Measurements from ENCODE around the gene OR11A1. TPM values are rescaled to one million over a fixed set of nuclear protein-coding genes. Genes with fewer than 3 reads are reported as not detected.

Gene OR11A1
- total RNA-seq, 2 donors from 2014 or later, result not detected

- Mint-ChIP-seq H3K36me3 (no peaks in the 10 kb centered on the region), H3K27me3 (peaks cover 17 to 29% of the 10 kb centered on the region in 2 donors), H3K27ac (peak overlapping the region in 1 of 2 donors; percentile 12), H3K4me3 (peak overlapping the region; percentile 7), H3K9me3 (no peaks in the 10 kb centered on the region), H3K4me1 (ENCODE audit: low read depth in 2 of 2) (no peaks in the 10 kb centered on the region)
- ATAC-seq (peak in 1 of 2 donors; percentile 62), DNase-seq (ENCODE audit: low spot score) (no peak)
These were observed 33.7 kb upstream of the OR11A1 start for GRCh38 chr6:29490552-29490951.

GRCh38 chr6:29490055-29490454 lies 33.2 kb upstream of the OR11A1 start:
- H3K36me3 Mint-ChIP-seq, result no peaks in the 10 kb centered on the region
- DNase-seq (ENCODE audit: low spot score) (no peak), ATAC-seq (no peak)
- H3K4me3 Mint-ChIP-seq, result peak overlapping the region; percentile 7
- no peaks in the 10 kb centered on the region for H3K9me3 Mint-ChIP-seq
- peaks cover 17 to 26% of the 10 kb centered on the region in 2 donors for H3K27me3 Mint-ChIP-seq
- H3K4me1 Mint-ChIP-seq (ENCODE audit: low read depth in 2 of 2), result no peaks in the 10 kb centered on the region
- H3K27ac Mint-ChIP-seq, result peak overlapping the region in 1 of 2 donors; percentile 12

GRCh38 chr6:29489286-29489685 lies 32.4 kb upstream of the OR11A1 start:
- ATAC-seq (no peak), DNase-seq (ENCODE audit: low spot score) (no peak)
- Mint-ChIP-seq H3K9me3 (no peaks in the 10 kb centered on the region), H3K27ac (no peak overlapping the region), H3K27me3 (peaks cover 17 to 26% of the 10 kb centered on the region in 2 donors), H3K4me1 (ENCODE audit: low read depth in 2 of 2) (no peaks in the 10 kb centered on the region), H3K4me3 (no peak overlapping the region), H3K36me3 (no peaks in the 10 kb centered on the region)

GRCh38 chr6:29488874-29489273 lies 32.0 kb upstream of the OR11A1 start:
- H3K27ac Mint-ChIP-seq, result no peak overlapping the region
- H3K9me3 Mint-ChIP-seq, result no peaks in the 10 kb centered on the region
- H3K27me3 Mint-ChIP-seq, result peaks cover 17 to 26% of the 10 kb centered on the region in 2 donors
- H3K4me1 Mint-ChIP-seq (ENCODE audit: low read depth in 2 of 2), result no peaks in the 10 kb centered on the region
- no peak overlapping the region for H3K4me3 Mint-ChIP-seq
- H3K36me3 Mint-ChIP-seq, result no peaks in the 10 kb centered on the region
- DNase-seq (ENCODE audit: low spot score), result no peak
- ATAC-seq, result no peak

GRCh38 chr6:29487660-29488059 lies 30.8 kb upstream of the OR11A1 start, which contains the start of gene MAS1L:
TSS of gene MAS1L (minus strand) at chr6:29487956. CDS start at chr6:29487902, 54 bp downstream.
- Mint-ChIP-seq H3K9me3 (no peaks in the 10 kb centered on the region), H3K27ac (no peak within 1 kb of the TSS), H3K36me3 (no peaks in the 10 kb centered on the region), H3K4me1 (ENCODE audit: low read depth in 2 of 2) (no peaks in the 10 kb centered on the region), H3K27me3 (peaks cover 17 to 28% of the 10 kb centered on the region in 2 donors), H3K4me3 (no peak within 1 kb of the TSS)
- DNase-seq (ENCODE audit: low spot score) (no peak), ATAC-seq (peak in 1 of 2 donors; percentile 45)

- Mint-ChIP-seq H3K36me3 (no peaks in the 10 kb centered on the region), H3K27me3 (peaks cover 20 to 30% of the 10 kb centered on the region in 2 donors), H3K27ac (no peak overlapping the region), H3K9me3 (no peaks in the 10 kb centered on the region), H3K4me1 (ENCODE audit: low read depth in 2 of 2) (no peaks in the 10 kb centered on the region), H3K4me3 (no peak overlapping the region)
- DNase-seq (ENCODE audit: low spot score) (no peak), ATAC-seq (peak in 1 of 2 donors; percentile 40)
These were observed 30.3 kb upstream of the OR11A1 start for GRCh38 chr6:29487131-29487530.

- ATAC-seq (no peak), DNase-seq (ENCODE audit: low spot score) (no peak)
- H3K36me3 Mint-ChIP-seq, result no peaks in the 10 kb centered on the region
- H3K27ac Mint-ChIP-seq, result no peak overlapping the region
- H3K4me3 Mint-ChIP-seq, result no peak overlapping the region
- no peaks in the 10 kb centered on the region for H3K4me1 Mint-ChIP-seq (ENCODE audit: low read depth in 2 of 2)
- H3K27me3 Mint-ChIP-seq, result peaks cover 26 to 30% of the 10 kb centered on the region in 2 donors
- H3K9me3 Mint-ChIP-seq, result no peaks in the 10 kb centered on the region
These were observed 29.7 kb upstream of the OR11A1 start for GRCh38 chr6:29486577-29486976.

GRCh38 chr6:29483735-29484134 lies 26.9 kb upstream of the OR11A1 start:
- Mint-ChIP-seq H3K4me3 (no peak overlapping the region), H3K36me3 (no peaks in the 10 kb centered on the region), H3K9me3 (no peaks in the 10 kb centered on the region), H3K27ac (no peak overlapping the region), H3K4me1 (ENCODE audit: low read depth in 2 of 2) (no peaks in the 10 kb centered on the region), H3K27me3 (peaks cover 28 to 45% of the 10 kb centered on the region in 2 donors)
- DNase-seq (ENCODE audit: low spot score), result no peak
- ATAC-seq, result no peak

GRCh38 chr6:29483186-29483585 lies 26.3 kb upstream of the OR11A1 start:
- no peak for ATAC-seq
- no peak for DNase-seq (ENCODE audit: low spot score)
- no peaks in the 10 kb centered on the region for H3K9me3 Mint-ChIP-seq
- H3K4me1 Mint-ChIP-seq (ENCODE audit: low read depth in 2 of 2), result no peaks in the 10 kb centered on the region
- no peaks in the 10 kb centered on the region for H3K36me3 Mint-ChIP-seq
- H3K27ac Mint-ChIP-seq, result no peak overlapping the region
- H3K27me3 Mint-ChIP-seq, result peaks cover 28 to 48% of the 10 kb centered on the region in 2 donors
- no peak overlapping the region for H3K4me3 Mint-ChIP-seq

GRCh38 chr6:29479560-29479959 lies 22.7 kb upstream of the OR11A1 start:
- Mint-ChIP-seq H3K27ac (no peak overlapping the region), H3K4me1 (ENCODE audit: low read depth in 2 of 2) (no peaks in the 10 kb centered on the region), H3K27me3 (peaks cover 16 to 40% of the 10 kb centered on the region in 2 donors), H3K36me3 (no peaks in the 10 kb centered on the region), H3K4me3 (no peak overlapping the region), H3K9me3 (no peaks in the 10 kb centered on the region)
- ATAC-seq, result no peak
- no peak for DNase-seq (ENCODE audit: low spot score)

GRCh38 chr6:29478740-29479139 lies 21.9 kb upstream of the OR11A1 start:
- Mint-ChIP-seq H3K27ac (no peak overlapping the region), H3K36me3 (no peaks in the 10 kb centered on the region), H3K9me3 (no peaks in the 10 kb centered on the region), H3K4me1 (ENCODE audit: low read depth in 2 of 2) (no peaks in the 10 kb centered on the region), H3K4me3 (no peak overlapping the region), H3K27me3 (peaks cover 16 to 39% of the 10 kb centered on the region in 2 donors)
- ATAC-seq (no peak), DNase-seq (ENCODE audit: low spot score) (no peak)

GRCh38 chr6:29477923-29478450 lies 21.1 kb upstream of the OR11A1 start:
- no peaks in the 10 kb centered on the region for H3K4me1 Mint-ChIP-seq (ENCODE audit: low read depth in 2 of 2)
- no peak overlapping the region for H3K27ac Mint-ChIP-seq
- H3K36me3 Mint-ChIP-seq, result no peaks in the 10 kb centered on the region
- H3K27me3 Mint-ChIP-seq, result peaks cover 13 to 39% of the 10 kb centered on the region in 2 donors
- no peak overlapping the region for H3K4me3 Mint-ChIP-seq
- H3K9me3 Mint-ChIP-seq, result no peaks in the 10 kb centered on the region
- no peak for ATAC-seq
- DNase-seq (ENCODE audit: low spot score), result no peak

- H3K4me3 Mint-ChIP-seq, result no peak overlapping the region
- DNase-seq (ENCODE audit: low spot score), result no peak
- H3K36me3 Mint-ChIP-seq, result no peaks in the 10 kb centered on the region
- H3K27ac Mint-ChIP-seq, result no peak overlapping the region
- H3K4me1 Mint-ChIP-seq (ENCODE audit: low read depth in 2 of 2), result no peaks in the 10 kb centered on the region
- no peaks in the 10 kb centered on the region for H3K9me3 Mint-ChIP-seq
- H3K27me3 Mint-ChIP-seq, result peaks cover 10 to 25% of the 10 kb centered on the region in 2 donors
- no peak for ATAC-seq
These were observed 18.1 kb upstream of the OR11A1 start for GRCh38 chr6:29474996-29475395.

- H3K4me1 Mint-ChIP-seq (ENCODE audit: low read depth in 2 of 2), result no peaks in the 10 kb centered on the region
- no peak overlapping the region for H3K27ac Mint-ChIP-seq
- H3K36me3 Mint-ChIP-seq, result no peaks in the 10 kb centered on the region
- DNase-seq (ENCODE audit: low spot score) (no peak), ATAC-seq (no peak)
- no peak overlapping the region for H3K4me3 Mint-ChIP-seq
- no peaks in the 10 kb centered on the region for H3K9me3 Mint-ChIP-seq
- H3K27me3 Mint-ChIP-seq, result peaks cover 17 to 26% of the 10 kb centered on the region in 2 donors
These were observed 9.4 kb upstream of the OR11A1 start for GRCh38 chr6:29466241-29466640.

GRCh38 chr6:29465801-29466200 lies 8.9 kb upstream of the OR11A1 start:
- no peaks in the 10 kb centered on the region for H3K4me1 Mint-ChIP-seq (ENCODE audit: low read depth in 2 of 2)
- peaks cover 17 to 26% of the 10 kb centered on the region in 2 donors for H3K27me3 Mint-ChIP-seq
- no peak for ATAC-seq

More at GRCh38 chr6:29465801-29466200, 8.9 kb upstream of the OR11A1 start:
- Mint-ChIP-seq H3K9me3 (no peaks in the 10 kb centered on the region), H3K4me3 (no peak overlapping the region), H3K36me3 (no peaks in the 10 kb centered on the region), H3K27ac (no peak overlapping the region)
- DNase-seq (ENCODE audit: low spot score), result no peak

All from natural killer cell treated with Interleukin-12 subunit alpha and Interleukin-12 subunit beta and Interleukin-15 and Interleukin-18, amount 100 ng/mL, for 72 hours (primary cell).